Measurements from ENCODE around the gene RTKN. TPM values are rescaled to one million over a fixed set of nuclear protein-coding genes. Genes with fewer than 3 reads are reported as not detected.

Gene RTKN
- total RNA-seq, 1 donor from 2014 or later = 72.1 TPM

DNA sequence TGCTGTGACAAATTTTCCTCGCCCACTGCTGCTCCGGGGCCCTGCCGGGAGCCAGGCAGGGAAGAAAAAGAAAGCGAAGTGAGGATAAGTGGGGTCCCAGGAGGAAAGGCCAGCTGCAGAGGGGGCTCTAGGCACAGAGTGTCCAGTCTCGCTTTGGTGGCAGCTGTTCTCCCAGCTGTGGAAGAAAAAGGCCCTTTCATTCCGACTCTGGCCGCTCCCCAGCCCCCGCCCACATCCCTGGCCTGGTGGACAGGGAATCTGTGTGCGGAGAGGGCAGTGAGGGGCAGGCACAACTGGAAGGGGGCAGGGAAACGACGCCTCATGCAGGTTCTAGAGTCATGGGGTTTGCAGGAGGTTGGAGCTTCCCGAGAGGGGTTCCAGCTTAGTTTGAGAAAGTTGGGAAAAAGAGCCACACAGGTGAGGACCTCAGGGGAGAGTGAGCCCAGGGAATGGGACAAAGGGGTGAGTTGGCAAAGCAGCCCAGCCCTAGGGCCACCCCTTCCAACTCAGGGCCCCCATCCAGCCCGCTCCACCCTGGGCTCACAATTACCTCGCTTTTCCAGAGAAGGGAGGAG lies 1.8 kb downstream of the RTKN start:
- peaks cover 5% of the 10 kb centered on the region for H3K27me3 Mint-ChIP-seq
- H3K4me1 Mint-ChIP-seq (ENCODE audit: unreplicated experiment) = peaks cover 36% of the 10 kb centered on the region
- no peak for DNase-seq (ENCODE audit: extremely low spot score, unreplicated experiment)
- H3K27ac Mint-ChIP-seq = peak overlapping the region; percentile 99
- peaks cover 19% of the 10 kb centered on the region for H3K36me3 Mint-ChIP-seq
- no peaks in the 10 kb centered on the region for H3K9me3 Mint-ChIP-seq
- H3K4me3 Mint-ChIP-seq = peak overlapping the region; percentile 96
- TF ChIP-seq, protein P1, sequence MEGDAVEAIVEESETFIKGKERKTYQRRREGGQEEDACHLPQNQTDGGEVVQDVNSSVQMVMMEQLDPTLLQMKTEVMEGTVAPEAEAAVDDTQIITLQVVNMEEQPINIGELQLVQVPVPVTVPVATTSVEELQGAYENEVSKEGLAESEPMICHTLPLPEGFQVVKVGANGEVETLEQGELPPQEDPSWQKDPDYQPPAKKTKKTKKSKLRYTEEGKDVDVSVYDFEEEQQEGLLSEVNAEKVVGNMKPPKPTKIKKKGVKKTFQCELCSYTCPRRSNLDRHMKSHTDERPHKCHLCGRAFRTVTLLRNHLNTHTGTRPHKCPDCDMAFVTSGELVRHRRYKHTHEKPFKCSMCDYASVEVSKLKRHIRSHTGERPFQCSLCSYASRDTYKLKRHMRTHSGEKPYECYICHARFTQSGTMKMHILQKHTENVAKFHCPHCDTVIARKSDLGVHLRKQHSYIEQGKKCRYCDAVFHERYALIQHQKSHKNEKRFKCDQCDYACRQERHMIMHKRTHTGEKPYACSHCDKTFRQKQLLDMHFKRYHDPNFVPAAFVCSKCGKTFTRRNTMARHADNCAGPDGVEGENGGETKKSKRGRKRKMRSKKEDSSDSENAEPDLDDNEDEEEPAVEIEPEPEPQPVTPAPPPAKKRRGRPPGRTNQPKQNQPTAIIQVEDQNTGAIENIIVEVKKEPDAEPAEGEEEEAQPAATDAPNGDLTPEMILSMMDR (conservative IDR thresholded peaks at IDR 0.05) = no peak

DNA sequence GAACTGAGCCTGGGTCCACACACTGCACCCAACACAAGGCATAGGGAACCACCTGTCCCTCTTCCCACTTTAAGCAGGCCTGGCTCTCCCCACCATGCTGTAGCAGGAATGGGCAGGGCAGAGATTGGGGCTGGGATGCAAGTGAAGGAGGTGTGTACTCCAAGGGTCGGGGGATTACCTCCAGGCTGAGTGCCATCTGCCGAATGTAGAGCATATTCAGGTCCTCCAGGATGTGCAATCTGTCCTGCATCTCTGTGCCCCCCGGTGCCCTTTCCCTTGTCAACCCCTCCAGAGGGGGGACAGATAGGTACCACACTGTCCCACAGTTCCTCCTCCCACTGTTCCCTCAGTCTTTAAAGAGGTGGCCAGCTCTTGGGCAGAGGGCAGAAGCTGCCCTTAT lies 2.4 kb downstream of the RTKN start:
- H3K9me3 Mint-ChIP-seq = no peaks in the 10 kb centered on the region
- TF ChIP-seq, protein P1 (conservative IDR thresholded peaks at IDR 0.05) = no peak
- DNase-seq (ENCODE audit: extremely low spot score, unreplicated experiment) = no peak
- peaks cover 5% of the 10 kb centered on the region for H3K27me3 Mint-ChIP-seq
- H3K4me3 Mint-ChIP-seq = peak overlapping the region; percentile 96
- peaks cover 32% of the 10 kb centered on the region for H3K4me1 Mint-ChIP-seq (ENCODE audit: unreplicated experiment)
- peak overlapping the region; percentile 99 for H3K27ac Mint-ChIP-seq
- H3K36me3 Mint-ChIP-seq = peaks cover 19% of the 10 kb centered on the region

GRCh38 chr2:74438248-74438647 lies 3.5 kb downstream of the RTKN start:
- Mint-ChIP-seq H3K27me3 (peaks cover 5% of the 10 kb centered on the region), H3K4me1 (ENCODE audit: unreplicated experiment) (peaks cover 26% of the 10 kb centered on the region), H3K27ac (peak overlapping the region; percentile 99)

DNA sequence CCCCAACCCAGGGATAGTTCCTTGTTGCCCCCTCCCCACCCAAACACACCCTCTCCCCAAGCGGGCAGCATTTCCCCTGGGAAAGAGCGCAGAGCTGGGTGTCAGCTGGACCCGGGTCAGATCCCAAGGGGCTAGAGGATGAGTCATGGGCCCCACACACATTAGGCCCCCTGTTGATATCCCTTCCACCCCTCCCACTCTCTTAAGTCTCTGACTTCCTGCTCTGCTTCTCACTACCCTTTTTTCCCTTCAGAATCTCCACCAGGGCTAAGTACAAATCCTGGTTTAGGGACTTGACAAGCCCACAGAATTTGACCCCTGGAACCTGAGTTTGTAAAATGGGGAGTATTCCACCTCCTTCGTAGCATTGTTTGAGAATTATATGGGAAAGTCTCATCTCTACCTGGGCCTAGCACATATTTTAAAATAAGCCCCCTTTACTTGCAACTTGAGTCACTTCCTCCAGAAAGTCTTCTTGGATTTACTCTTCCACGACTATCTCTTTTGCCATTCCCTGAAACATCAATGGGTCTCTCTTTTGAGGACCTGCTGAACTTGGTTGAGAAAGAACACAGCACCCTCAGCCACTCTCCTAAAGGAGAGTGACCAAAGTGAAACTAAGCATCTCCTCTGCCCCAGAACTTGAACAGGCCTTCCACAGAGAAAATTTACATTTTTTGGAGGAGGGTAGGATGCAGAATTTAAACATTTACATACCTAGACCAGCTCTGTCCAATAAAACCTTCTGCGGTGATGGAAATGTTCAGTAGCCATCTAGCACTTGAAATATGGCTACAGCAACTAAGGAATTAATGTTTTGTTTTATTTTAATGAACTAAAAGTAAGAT lies 4.7 kb downstream of the RTKN start:
- Mint-ChIP-seq H3K36me3 (peaks cover 19% of the 10 kb centered on the region), H3K27ac (peak overlapping the region; percentile 6), H3K4me1 (ENCODE audit: unreplicated experiment) (peaks cover 26% of the 10 kb centered on the region), H3K9me3 (no peaks in the 10 kb centered on the region), H3K27me3 (peaks cover under 1% of the 10 kb centered on the region), H3K4me3 (no peak overlapping the region)
- TF ChIP-seq, protein P1 (conservative IDR thresholded peaks at IDR 0.05) = no peak
- DNase-seq (ENCODE audit: extremely low spot score, unreplicated experiment) = no peak

More at GRCh38 chr2:74438248-74438647, 3.5 kb downstream of the RTKN start:
- Mint-ChIP-seq H3K9me3 (no peaks in the 10 kb centered on the region), H3K4me3 (peak overlapping the region; percentile 96), H3K36me3 (peaks cover 19% of the 10 kb centered on the region)
- no peak for DNase-seq (ENCODE audit: extremely low spot score, unreplicated experiment)
- TF ChIP-seq, protein P1 (conservative IDR thresholded peaks at IDR 0.05) = no peak

GRCh38 chr2:74436111-74436805 lies 5.5 kb downstream of the RTKN start:
- TF ChIP-seq, protein P1 (conservative IDR thresholded peaks at IDR 0.05) = no peak
- H3K36me3 Mint-ChIP-seq = peaks cover 19% of the 10 kb centered on the region
- no peaks in the 10 kb centered on the region for H3K9me3 Mint-ChIP-seq
- H3K4me3 Mint-ChIP-seq = no peak overlapping the region
- DNase-seq (ENCODE audit: extremely low spot score, unreplicated experiment) = no peak
- H3K4me1 Mint-ChIP-seq (ENCODE audit: unreplicated experiment) = peaks cover 26% of the 10 kb centered on the region
- no peaks in the 10 kb centered on the region for H3K27me3 Mint-ChIP-seq
- H3K27ac Mint-ChIP-seq = peak overlapping the region; percentile 62

All from type B pancreatic cell (in vitro differentiated cells).